Glomerular visceral epithelial cell (primary cell): Measurements from ENCODE around the gene ZNF710.
A peak's percentile ranks its signal among the peaks of the same experiment; 100 is the strongest.

Source experiments
- DNase-seq: peaks from one replicate; pipeline ENCODE4 v3.0.0-alpha.2; 2016; ENCODE audit errors: extremely low spot score

Gene ZNF710

GRCh38 chr15:90079619-90080457, 78.7 kb downstream of the ZNF710 start:
- no peak for DNase-seq

DNA sequence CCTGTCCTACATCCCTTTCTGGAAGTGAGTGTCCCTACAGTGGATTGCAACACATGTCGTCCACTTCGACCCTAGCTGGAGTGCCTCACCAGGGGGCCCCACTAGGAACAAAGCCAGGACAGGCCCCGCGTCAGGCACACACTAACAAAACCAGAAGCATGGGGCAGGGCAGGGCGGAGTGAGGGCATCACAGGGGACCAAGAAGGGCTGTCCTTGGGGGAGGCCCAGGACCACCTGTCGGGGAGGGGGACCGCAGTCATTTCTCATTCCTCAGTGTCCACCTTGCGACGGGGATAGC, 79.3 kb downstream of the ZNF710 start:
- DNase-seq = no peak

DNA sequence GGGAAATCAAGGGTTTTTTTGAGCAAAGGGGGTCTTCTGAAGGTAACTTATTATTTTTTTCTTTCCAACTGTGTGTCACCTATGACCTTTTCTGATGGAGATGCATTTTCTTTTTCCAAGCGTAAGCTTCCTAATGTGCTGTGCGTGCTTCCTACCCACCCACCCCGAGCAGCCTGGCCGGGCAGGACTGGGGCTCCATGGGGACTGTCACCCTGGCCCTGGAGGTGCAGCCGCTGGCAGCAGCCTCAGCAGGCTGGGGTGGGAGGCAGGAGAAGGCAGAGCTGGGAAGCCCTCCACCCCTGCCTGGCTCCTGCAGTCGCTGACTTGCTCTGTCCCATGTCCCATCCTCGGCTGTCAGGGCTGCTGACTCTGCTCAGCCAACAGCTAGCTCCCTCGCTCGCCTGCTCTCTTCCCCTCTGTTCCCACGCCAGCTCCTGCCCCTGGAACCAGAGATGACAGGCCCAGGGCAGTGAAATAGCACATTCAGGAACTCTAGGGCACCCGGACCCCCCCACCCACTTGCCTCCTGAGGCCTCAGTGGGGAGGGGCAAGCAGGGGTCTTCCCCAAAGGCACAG, 79.8 kb downstream of the ZNF710 start:
- no peak for DNase-seq

DNA sequence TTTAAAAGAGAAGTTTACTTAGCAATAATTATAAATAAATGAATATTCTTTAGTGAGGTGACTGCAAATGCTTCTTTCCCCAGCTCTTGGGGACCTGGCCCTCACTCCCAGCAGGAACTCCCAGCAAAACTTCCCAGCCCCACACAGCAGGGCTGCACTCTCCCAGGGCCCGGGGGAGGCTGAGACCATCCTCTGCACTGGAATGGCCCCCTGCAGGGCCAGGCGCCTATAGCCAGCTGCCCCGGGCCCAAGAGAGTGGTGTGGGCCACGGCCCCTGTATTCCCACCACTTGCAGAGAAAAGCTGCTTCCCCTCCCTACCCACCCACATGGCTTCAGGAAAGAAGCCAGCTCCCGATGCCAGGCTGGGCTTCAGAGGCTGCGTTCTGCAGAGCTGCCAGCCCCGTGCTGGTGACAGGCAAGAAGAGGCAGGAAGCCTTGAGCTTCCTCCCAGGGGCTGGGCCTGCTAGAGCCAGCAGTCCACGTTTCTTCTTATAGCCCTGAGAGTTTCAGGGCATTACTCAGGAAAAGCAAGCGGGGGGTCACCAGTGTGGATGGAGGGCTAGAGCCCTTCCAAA, 81.1 kb downstream of the ZNF710 start:
- no peak for DNase-seq

GRCh38 chr15:90083419-90083818, 82.3 kb downstream of the ZNF710 start:
- no peak for DNase-seq

DNA sequence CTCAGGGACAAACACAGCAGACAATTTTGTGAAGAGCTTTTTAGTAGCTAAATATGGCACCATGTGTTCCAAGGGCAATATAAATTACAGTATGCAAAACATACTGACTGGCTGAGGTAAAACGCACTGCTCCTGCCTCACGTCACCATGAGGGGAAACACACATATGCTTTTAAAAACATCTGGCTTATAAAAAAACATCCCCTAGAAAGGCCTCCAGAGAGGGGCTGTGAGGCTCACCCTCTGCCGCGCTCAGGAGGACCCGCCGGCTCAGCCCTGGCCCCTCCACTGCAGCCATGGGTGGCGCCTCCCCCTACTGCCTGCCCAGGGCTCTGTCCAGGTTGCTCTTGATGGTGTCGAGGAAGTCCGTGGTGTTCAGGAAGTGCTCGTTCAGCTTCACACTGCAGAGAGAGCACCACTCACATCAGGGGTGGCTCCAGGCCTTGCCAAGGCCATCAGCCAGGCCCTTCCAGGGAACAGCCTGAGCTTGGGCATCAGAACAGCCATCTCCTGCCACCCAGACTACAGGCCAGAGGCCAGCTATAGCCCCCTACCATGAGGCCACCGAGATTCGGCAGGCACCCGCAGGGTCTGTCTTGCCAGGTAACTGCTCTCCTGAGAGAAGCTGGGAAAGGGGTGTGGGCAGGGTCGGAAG, 83.0 kb downstream of the ZNF710 start:
- no peak for DNase-seq

DNA sequence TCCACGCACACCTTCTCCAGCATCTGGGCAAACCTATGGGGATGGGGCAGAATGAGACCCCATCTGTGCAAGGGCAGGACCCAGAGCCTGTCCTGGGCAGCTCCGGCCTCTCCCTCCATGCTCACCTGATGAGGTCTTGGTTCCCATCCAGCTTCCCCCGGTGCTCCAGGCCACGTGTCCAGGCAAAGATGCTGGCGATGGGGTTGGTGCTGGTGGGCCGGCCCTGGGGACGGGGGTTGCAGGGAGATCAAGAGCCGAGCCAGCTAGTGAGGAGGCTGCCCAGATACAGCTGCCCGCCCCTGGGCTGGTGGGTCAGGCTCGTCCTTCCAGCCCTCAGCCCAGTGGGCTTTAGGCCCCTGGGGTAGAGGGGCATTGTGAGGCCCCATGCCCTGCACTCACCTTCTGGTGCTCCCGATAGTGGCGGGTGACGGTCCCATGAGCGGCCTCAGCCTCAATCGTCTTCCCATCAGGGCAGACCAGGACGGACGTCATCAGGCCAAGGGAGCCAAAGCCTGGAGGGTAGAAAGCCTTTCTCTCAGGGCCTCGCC, 83.8 kb downstream of the ZNF710 start:
- DNase-seq = no peak

GRCh38 chr15:90085565-90085964, 84.4 kb downstream of the ZNF710 start:
- DNase-seq = no peak

DNA sequence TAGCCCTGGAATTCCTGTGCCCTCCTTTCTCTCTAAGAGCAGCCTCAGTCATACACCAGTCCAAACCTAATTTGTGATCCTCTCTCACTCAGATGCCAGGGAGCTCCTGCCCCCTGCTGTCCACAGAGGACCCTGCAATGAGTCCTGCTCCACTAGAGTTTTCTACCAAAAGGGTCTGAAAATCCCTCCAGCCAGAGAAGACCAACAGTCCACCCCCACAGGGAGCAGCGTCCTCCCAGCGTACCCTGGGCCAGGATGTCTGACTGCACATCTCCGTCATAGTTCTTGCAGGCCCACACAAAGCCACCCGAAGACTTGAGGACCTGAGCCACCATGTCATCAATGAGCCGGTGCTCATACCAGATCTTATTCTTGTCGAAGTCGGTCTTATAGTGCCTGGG, 85.7 kb downstream of the ZNF710 start:
- DNase-seq = peak; percentile 49

DNA sequence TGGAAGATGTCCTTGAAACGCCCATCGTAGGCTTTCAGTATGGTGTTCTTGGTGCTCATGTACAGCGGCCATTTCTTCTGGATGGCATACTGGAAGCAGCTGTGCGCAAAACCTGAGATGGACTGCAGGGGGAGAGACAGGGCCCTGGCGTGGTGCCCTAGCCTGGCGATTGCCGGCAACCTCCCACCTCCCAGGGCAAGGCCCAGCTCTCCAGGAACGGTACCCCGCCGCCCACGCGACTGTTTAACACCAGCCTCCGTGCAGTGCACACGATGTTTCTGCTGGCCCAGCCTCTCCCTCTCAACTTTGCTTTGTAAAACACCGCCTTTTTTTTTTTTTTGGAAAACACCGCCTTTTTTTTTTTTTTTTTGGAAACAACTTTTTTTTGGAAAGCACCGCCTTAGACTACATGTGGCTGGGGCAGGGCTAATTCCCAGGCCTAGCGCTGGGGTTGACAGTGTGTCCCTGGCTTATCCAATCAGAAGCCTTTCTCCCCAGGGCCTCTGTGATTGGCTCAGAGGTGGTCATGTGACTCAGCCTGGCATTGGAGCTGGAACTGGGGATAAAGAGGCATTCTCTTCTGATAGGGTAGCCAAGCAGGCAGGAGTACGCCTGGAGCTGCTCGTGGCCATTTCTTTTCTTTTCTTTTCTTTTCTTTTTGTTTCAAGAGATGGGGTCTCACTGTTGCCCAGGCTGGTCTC, 86.5 kb downstream of the ZNF710 start:
- DNase-seq = peak; percentile 27

GRCh38 chr15:90090226-90090848, 89.2 kb downstream of the ZNF710 start:
- DNase-seq = no peak

DNA sequence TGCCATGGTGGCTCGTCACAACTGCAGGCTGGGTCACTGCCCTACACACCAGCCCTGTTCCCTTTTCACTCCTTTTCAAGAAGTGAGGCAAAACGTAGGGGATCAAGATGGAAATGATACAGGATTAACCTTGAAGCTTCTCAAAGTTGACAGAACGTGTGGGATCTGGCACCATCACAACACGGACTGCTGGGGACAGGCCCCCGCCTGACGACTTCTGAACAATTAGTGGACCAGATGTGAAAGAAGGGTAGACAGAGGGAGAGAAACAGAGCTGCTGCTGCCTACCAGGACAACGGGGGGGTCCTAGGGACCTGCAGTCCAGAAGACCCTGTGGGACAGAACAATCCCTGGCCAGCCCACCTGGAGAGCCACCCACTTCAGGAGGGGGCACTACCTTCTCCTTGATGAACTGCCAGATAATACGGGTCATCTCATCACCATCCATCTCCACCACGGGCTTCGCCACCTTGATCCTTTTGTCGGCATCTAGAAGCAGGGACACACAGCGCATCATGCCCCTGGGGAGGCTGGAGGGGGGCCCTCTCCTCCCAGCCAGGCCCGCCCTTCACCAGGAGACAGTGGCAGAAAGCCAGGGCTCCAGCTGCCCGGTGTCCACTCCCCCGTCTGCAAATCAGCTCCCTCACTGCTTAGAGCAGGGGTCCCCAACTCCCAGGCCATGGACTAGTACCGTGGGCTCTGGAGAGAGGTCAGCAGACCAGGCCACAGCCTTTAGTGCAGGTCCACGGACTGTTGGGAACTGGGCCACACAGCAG, 90.2 kb downstream of the ZNF710 start:
- DNase-seq = no peak

- no peak for DNase-seq
Observed at GRCh38 chr15:90095521-90095959, 94.4 kb downstream of the ZNF710 start.

DNA sequence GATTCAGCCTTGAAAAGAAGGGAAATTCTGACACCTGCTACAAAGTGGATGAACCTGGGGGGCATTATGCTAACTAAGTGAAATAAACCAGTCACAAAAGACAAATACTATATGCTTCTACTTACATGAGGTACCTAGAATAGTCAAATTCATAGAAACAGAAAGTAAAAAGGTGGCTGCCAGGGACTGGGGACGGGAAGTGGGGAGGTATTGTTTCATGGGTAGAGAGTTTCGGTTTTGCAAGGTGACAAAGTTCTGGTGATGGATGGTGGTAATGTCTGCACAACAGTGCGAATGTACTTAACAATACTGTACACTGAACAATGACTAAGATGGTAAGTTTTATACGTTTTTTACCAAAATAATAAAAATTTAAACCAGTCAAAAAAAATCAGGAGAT, 96.4 kb downstream of the ZNF710 start:
- DNase-seq = no peak

DNA sequence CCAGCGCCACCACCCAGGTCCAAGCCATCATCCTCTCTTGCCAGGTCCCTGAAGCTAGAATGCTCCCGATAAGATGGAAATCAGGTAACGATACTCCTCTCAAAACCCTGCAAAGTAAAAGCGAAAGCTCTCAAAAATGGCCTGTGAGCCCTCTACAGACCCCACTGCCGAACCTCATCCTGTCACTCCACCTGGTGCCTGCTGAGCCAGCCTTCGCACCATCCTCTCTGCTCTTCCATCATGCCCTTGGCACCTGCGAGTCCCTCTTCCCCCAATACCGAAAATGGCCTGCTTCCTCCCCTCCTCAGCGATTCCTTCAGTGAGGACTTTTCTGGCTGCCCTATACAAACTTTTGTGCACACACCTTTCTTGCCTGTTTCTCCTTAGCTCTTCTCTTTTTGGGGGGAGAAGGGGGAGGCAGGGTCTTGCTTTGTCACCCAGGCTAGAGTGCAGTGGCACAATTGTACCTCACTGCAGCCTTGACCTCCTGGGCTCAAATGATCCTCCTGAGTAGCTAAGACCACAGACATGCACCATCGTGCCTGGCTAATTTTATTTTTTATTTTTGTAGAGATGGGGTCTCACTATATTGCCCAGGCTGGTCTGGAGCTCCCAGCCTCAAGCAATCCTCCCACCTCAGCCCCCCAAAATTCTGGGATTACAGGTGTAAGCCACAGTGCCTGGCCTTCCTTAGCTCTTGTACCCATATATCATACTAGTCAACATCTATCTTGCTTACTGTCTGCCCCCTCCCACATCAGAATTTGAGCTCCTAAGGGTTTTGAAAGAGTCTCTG, 98.1 kb downstream of the ZNF710 start:
- no peak for DNase-seq

- peak; percentile 47 for DNase-seq
Observed at GRCh38 chr15:90099868-90100831, 99.0 kb downstream of the ZNF710 start.

- DNase-seq = peak; percentile 68
Observed at GRCh38 chr15:90101130-90101968, 100.2 kb downstream of the ZNF710 start.
